GM23248 (cell line): ENCODE measurements around the gene TBX1. TPM values are rescaled to one million over a fixed set of nuclear protein-coding genes. Genes with fewer than 3 reads are reported as not detected.
"Not testable (repeated sequence)": the region's sequence is repeated elsewhere in the genome, so short reads cannot be mapped to it uniquely, and the experiment has no call there.

Experiments used
- DNase-seq: peaks from one replicate; pipeline ENCODE4 v3.0.0-alpha.2; 2015
- H2AFZ ChIP-seq: fragments of 200-600 bp; sonication (generic); 2 replicates; pipeline ENCODE4 v1.6.1; 2016; ENCODE audit warnings: antibody characterized with exemption
- H3F3A ChIP-seq: fragments of 200-600 bp; sonication (generic); 2 replicates; pipeline ENCODE4 v1.6.1; 2016; ENCODE audit warnings: mild to moderate bottlenecking, antibody characterized with exemption, mixed run types; ENCODE audit not compliant: insufficient read depth
- H3K27ac ChIP-seq: fragments of 200-600 bp; sonication (generic); 2 replicates; pipeline ENCODE4 v1.5.1; 2016; ENCODE audit warnings: mild to moderate bottlenecking
- H3K27me3 ChIP-seq: fragments of 200-600 bp; sonication (generic); replicated peaks from 2 replicates; pipeline ENCODE4 v1.6.1; 2016; ENCODE audit warnings: mild to moderate bottlenecking; ENCODE audit not compliant: insufficient read depth
- H3K36me3 ChIP-seq: fragments of 200-600 bp; sonication (generic); 2 replicates; pipeline ENCODE4 v1.6.1; 2016; ENCODE audit warnings: low read depth, mild to moderate bottlenecking
- H3K4me1 ChIP-seq: fragments of 200-600 bp; sonication (generic); 2 replicates; pipeline ENCODE4 v1.6.1; 2016; ENCODE audit warnings: mild to moderate bottlenecking; ENCODE audit not compliant: insufficient read depth
- H3K4me2 ChIP-seq: fragments of 200-600 bp; sonication (generic); one replicate; pipeline ENCODE4 v1.6.1; 2016; ENCODE audit warnings: mild to moderate bottlenecking; ENCODE audit not compliant: unreplicated experiment
- H3K4me3 ChIP-seq: fragments of 200-600 bp; sonication (generic); 2 replicates; pipeline ENCODE4 v1.5.1; 2016; ENCODE audit warnings: mild to moderate bottlenecking
- H3K79me2 ChIP-seq: fragments of 200-600 bp; sonication (generic); 2 replicates; pipeline ENCODE4 v1.6.1; 2016; ENCODE audit warnings: mild to moderate bottlenecking; ENCODE audit not compliant: insufficient read depth
- H3K9ac ChIP-seq: fragments of 200-600 bp; sonication (generic); 2 replicates; pipeline ENCODE4 v1.6.1; 2016; ENCODE audit warnings: mild to moderate bottlenecking
- H3K9me2 ChIP-seq: fragments of 200-600 bp; sonication (generic); 2 replicates; pipeline ENCODE4 v1.6.1; 2016; ENCODE audit warnings: mixed run types, mild to moderate bottlenecking, moderate library complexity; ENCODE audit not compliant: insufficient read depth
- H3K9me3 ChIP-seq: fragments of 200-600 bp; sonication (generic); one replicate; pipeline ENCODE4 v1.6.1; 2017; ENCODE audit warnings: low read depth
- H4K20me1 ChIP-seq: fragments of 200-600 bp; sonication (generic); 2 replicates; pipeline ENCODE4 v1.6.0; 2016; ENCODE audit not compliant: insufficient read depth
- EZH2 ChIP-seq: fragments of 200-600 bp; sonication (generic); IDR thresholded peaks from 2 replicates; pipeline ENCODE4 v1.6.1; 2018; ENCODE audit warnings: antibody characterized with exemption, mild to moderate bottlenecking; ENCODE audit not compliant: insufficient read depth, poor library complexity, severe bottlenecking
- EZH2phosphoT487 ChIP-seq: fragments of 200-600 bp; sonication (generic); IDR thresholded peaks from 2 replicates; pipeline ENCODE4 v1.6.1; 2018; ENCODE audit warnings: antibody characterized with exemption, moderate library complexity, mild to moderate bottlenecking, low read depth; ENCODE audit not compliant: insufficient read depth
- WGBS, 2 experiments: methylation state at CpG; one replicate each; pipeline ENCODE4 v1.1.6; 2015 to 2017; ENCODE audit warnings: low lambda C conversion rate in 2 of 2, low coverage in 1 of 2; ENCODE audit errors: missing lambda C conversion rate in 2 of 2; 5-methylcytosine and 5-hydroxymethylcytosine counted together
- in situ Hi-C: fragments of 300-500 bp; cut with MboI; formaldehyde crosslinking; loops from 2 replicates; pipeline ENCODE4 v1.15.0; 2020
- polyA plus RNA-seq: library from polyadenylated mRNA; unstranded; fragments of >200 nt; fragmentation: Nextera tagmentation; extraction: Ambion mirVana; gene quantifications from 2 replicates; pipeline ENCODE4 v1.2.1, GENCODE V29; 2016
- total RNA-seq: library from RNA; depleted of rRNA; stranded (reverse); fragments of >200 nt; shearing (Covaris generic); gene quantifications from 2 replicates; pipeline ENCODE4 v1.2.3, GENCODE V29; 2014

TBX1 gene
- total and polyA plus RNA-seq, 2 experiments from 2014 or later: 2.8 to 4.6 TPM

- H3K36me3 ChIP-seq: no peaks in the 10 kb centered on the region
- no peak for DNase-seq
- TF ChIP-seq EZH2 (no peak), EZH2phosphoT487 (no peak)
- H3K9me3 ChIP-seq: no peaks in the 10 kb centered on the region
- no peak overlapping the region for H3K9ac ChIP-seq
- no peaks in the 10 kb centered on the region for H4K20me1 ChIP-seq
- H3K27ac ChIP-seq: no peak overlapping the region
- in situ Hi-C loops: no loop called here
- no peak overlapping the region for H3K4me2 ChIP-seq
- no peak overlapping the region for H2AFZ ChIP-seq
- no peaks in the 10 kb centered on the region for H3K9me2 ChIP-seq
- no peaks in the 10 kb centered on the region for H3K27me3 ChIP-seq
- no peak overlapping the region for H3K4me3 ChIP-seq
- H3K4me1 ChIP-seq: no peaks in the 10 kb centered on the region
- no peaks in the 10 kb centered on the region for H3F3A ChIP-seq
- 65 to 72% methylated on average over 26 to 45 of the region's 45 CpGs for WGBS, 2 experiments
- no peaks in the 10 kb centered on the region for H3K79me2 ChIP-seq
These were observed 35.5 kb upstream of the TBX1 start for GRCh38 chr22:19724927-19725661.

GRCh38 chr22:19726064-19726788, 34.4 kb upstream of the TBX1 start:
- H3K4me1 ChIP-seq, H3K27ac ChIP-seq, H4K20me1 ChIP-seq, H3K36me3 ChIP-seq, H3K9me2 ChIP-seq, H3K4me3 ChIP-seq, H3K4me2 ChIP-seq, H2AFZ ChIP-seq, H3K27me3 ChIP-seq, DNase-seq, H3F3A ChIP-seq, H3K9ac ChIP-seq, in situ Hi-C loops, H3K79me2 ChIP-seq, H3K9me3 ChIP-seq: not testable (repeated sequence)
- 83% methylated on average over 96 of the region's 96 CpGs; no CpG with 5 or more reads in 1 of the 2 experiments for WGBS, 2 experiments

- Histone ChIP-seq H4K20me1 (no peaks in the 10 kb centered on the region), H2AFZ (no peak overlapping the region), H3K27ac (no peak overlapping the region), H3K9ac (no peak overlapping the region), H3K79me2 (no peaks in the 10 kb centered on the region), H3F3A (no peaks in the 10 kb centered on the region), H3K36me3 (no peaks in the 10 kb centered on the region), H3K9me2 (no peaks in the 10 kb centered on the region), H3K9me3 (no peaks in the 10 kb centered on the region), H3K4me1 (no peaks in the 10 kb centered on the region), H3K27me3 (no peaks in the 10 kb centered on the region), H3K4me2 (no peak overlapping the region), H3K4me3 (no peak overlapping the region)
- no peak for TF ChIP-seq EZH2phosphoT487
- TF ChIP-seq EZH2: no peak
- in situ Hi-C loops: no loop called here
- WGBS, 2 experiments: 55 to 67% methylated on average over 17 to 61 of the region's 61 CpGs
- no peak for DNase-seq
These were observed 33.0 kb upstream of the TBX1 start for GRCh38 chr22:19727310-19728150.

GRCh38 chr22:19728271-19728670, 32.3 kb upstream of the TBX1 start:
- Histone ChIP-seq H3K79me2 (no peaks in the 10 kb centered on the region), H3K4me2 (no peak overlapping the region), H3K9ac (no peak overlapping the region), H4K20me1 (no peaks in the 10 kb centered on the region), H3K4me3 (no peak overlapping the region), H3F3A (no peaks in the 10 kb centered on the region), H3K36me3 (no peaks in the 10 kb centered on the region), H3K4me1 (no peaks in the 10 kb centered on the region), H3K27ac (no peak overlapping the region), H3K9me2 (no peaks in the 10 kb centered on the region), H3K27me3 (no peaks in the 10 kb centered on the region), H3K9me3 (no peaks in the 10 kb centered on the region), H2AFZ (no peak overlapping the region)
- WGBS, 2 experiments: 64 to 68% methylated on average over 6 of the region's 6 CpGs
- TF ChIP-seq EZH2 (no peak), EZH2phosphoT487 (no peak)
- DNase-seq: no peak
- in situ Hi-C loops: no loop called here
